ENCODE measurements around the gene MAP3K19.
"Not testable (repeated sequence)": the region's sequence is repeated elsewhere in the genome, so short reads cannot be mapped to it uniquely, and the experiment has no call there.

Gene MAP3K19

GRCh38 chr2:135047300-135047699 is at the start of gene MAP3K19:
Gene MAP3K19, minus strand, starts transcription at chr2:135047447. Its CDS starts 22,800 bp downstream, at chr2:135024647.
- no peak for DNase-seq

GRCh38 chr2:135096665-135097446 is 49.6 kb upstream of the MAP3K19 start:
- DNase-seq: no peak

GRCh38 chr2:135095591-135095990 is 48.3 kb upstream of the MAP3K19 start:
- DNase-seq: no peak

- no peak for DNase-seq
Measured at GRCh38 chr2:135094508-135094907, 47.3 kb upstream of the MAP3K19 start.

- peak; percentile 50 for DNase-seq
Measured at GRCh38 chr2:135093670-135094330, 46.6 kb upstream of the MAP3K19 start.

- DNase-seq: no peak
Measured at GRCh38 chr2:135093193-135093592, 45.9 kb upstream of the MAP3K19 start.

GRCh38 chr2:135091681-135092080 is 44.4 kb upstream of the MAP3K19 start:
- no peak for DNase-seq

- not testable (repeated sequence) for DNase-seq
Measured at GRCh38 chr2:135089597-135089996, 42.4 kb upstream of the MAP3K19 start.

GRCh38 chr2:135086222-135086621 is 39.0 kb upstream of the MAP3K19 start:
- DNase-seq: no peak

- no peak for DNase-seq
Measured at GRCh38 chr2:135078417-135078816, 31.2 kb upstream of the MAP3K19 start.

GRCh38 chr2:135076556-135076955 is 29.3 kb upstream of the MAP3K19 start:
- DNase-seq: no peak

- DNase-seq: no peak
Measured at GRCh38 chr2:135074216-135074615, 27.0 kb upstream of the MAP3K19 start.

- DNase-seq: peak; percentile 9
Measured at GRCh38 chr2:135072125-135072997, 25.1 kb upstream of the MAP3K19 start.

- DNase-seq: no peak
Measured at GRCh38 chr2:135066710-135067109, 19.5 kb upstream of the MAP3K19 start.

GRCh38 chr2:135064149-135064548 is 16.9 kb upstream of the MAP3K19 start:
- DNase-seq: no peak

GRCh38 chr2:135063210-135063609 is 16.0 kb upstream of the MAP3K19 start:
- DNase-seq: no peak

GRCh38 chr2:135059577-135059976 is 12.3 kb upstream of the MAP3K19 start:
- no peak for DNase-seq

- DNase-seq: no peak
Measured at GRCh38 chr2:135056790-135057189, 9.5 kb upstream of the MAP3K19 start.

- no peak for DNase-seq
Measured at GRCh38 chr2:135055182-135055786, 8.0 kb upstream of the MAP3K19 start.

GRCh38 chr2:135052997-135053474 is 5.8 kb upstream of the MAP3K19 start:
- DNase-seq: no peak

- peak; percentile 59 for DNase-seq
Measured at GRCh38 chr2:135052042-135052876, 5.0 kb upstream of the MAP3K19 start, which contains the start of gene RAB3GAP1. Gene RAB3GAP1, plus strand, starts transcription at chr2:135052292. Its CDS starts 16 bp downstream, at chr2:135052308.

GRCh38 chr2:135050684-135051083 is 3.4 kb upstream of the MAP3K19 start:
- no peak for DNase-seq
